GM19467 (cell line): ENCODE measurements around the gene FBXW9.
"Not testable (repeated sequence)": the region's sequence is repeated elsewhere in the genome, so short reads cannot be mapped to it uniquely, and the experiment has no call there.

Experiments used
- ATAC-seq: cut with Tn5 transposase; IDR thresholded peaks from one replicate; pipeline ENCODE4 v1.9.1; 2021; ENCODE audit warnings: mild to moderate bottlenecking, moderate library complexity; ENCODE audit not compliant: unreplicated experiment

The FBXW9 gene

DNA sequence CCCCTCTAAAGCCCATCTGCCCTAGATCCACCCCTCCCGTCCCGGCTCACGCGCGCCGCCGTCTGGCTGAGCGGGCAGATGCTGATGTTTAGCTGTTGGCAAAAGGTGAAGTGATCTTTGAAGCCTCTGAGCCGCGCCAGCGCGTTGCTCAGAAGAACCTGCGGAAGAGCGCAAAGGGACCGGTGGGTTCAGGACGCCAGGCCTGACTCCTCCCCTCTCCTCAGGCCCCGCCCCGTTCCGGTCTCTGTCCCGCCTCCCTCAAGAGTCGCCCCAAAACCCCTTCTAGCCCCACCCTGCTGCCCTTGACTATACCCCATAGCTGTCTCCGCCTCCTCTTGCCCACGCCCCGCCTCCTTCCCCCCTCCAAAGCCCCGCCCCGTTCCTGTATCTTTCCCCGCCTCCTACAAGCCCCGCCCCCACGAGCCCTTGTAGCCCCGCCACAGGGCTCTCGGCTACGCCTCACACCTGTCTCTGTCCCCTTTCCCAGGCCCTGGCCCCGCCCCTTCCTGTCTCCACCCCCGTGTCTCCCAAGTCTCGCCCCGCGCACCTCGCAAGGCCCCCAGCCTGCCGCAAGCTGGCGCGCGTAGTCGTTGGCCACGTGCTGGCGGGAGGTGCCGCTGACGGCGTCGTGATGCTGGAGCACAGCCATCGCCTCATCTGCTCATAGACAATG, 39.4 kb downstream of the FBXW9 start:
- no peak for ATAC-seq

DNA sequence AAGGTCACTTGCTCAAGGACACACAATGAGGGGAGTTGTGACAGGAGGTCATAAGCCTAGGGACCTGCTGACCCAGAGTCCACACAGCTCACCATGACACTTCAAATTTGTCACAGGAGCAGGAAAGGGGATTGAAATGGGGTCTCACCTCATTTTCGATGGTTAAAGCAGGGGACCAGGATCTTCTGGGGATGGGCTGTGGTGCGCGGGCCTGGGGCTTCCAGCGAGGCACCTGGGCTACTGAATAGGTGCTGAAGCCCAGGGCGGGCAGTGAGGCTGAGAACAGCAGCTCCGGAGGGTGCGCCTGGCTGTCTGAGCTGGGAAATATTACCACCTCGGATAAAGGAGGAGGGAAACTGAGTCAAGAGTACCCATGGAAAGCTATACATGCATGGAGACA, 40.9 kb downstream of the FBXW9 start:
- ATAC-seq, result no peak

DNA sequence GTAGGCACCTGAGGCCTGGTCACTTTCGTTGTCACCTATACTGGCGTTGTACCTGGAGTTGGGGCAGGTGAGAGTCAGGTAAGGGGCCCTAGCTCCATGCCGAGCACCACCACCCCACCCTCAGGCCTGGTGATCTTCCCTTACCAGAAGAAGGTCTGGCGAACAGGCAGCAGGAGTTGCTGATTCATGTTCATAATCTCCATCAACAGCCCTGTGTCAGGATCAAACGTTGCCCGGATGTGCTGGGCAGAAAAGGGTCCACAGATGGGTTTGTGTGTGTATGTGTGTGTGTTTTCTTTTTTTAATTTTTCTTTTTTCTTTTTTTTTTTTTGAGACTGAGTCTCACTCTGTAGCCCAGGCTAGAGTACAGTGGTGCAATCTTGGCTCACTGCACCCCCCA, 44.2 kb downstream of the FBXW9 start:
- ATAC-seq, result no peak

DNA sequence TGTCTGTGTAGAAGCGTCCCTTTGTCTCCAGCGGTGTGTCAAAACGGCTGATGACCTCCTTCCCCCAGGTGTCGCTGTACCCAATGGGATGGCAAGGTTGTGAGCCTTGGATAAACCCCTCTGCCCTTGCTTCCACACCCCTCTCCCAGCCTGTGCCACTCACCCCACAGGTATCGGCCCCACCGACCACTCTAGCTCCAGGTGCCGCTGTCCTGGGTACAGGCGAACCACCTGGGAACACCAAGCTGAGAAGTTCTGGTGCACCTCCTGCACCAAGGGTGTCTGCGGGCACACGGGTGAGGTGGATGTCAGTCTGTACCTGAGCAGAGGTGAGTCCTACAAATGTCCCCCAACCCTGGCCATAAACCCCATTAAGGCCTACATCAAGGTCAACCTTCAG, 46.5 kb downstream of the FBXW9 start:
- ATAC-seq, result no peak

DNA sequence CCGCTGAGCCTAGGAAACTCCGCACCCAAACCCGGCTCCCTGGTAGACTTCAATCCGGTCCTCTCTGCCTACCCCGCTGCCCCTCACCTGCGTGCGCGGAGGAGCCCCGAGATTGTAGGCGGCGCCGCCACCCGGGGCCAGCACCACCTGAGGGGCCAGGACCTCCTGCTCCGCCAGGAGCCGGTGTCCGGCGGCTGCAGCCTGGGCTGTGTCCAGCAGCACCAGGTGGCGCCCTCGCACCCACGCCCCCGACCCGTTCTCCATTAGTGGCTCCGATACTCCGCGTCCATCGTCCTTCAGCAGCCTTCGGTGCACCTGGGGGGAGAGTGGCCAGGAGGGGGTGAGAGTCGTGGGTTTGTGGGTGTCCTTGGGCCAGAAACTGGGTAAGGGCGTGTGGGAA, 48.3 kb downstream of the FBXW9 start:
- ATAC-seq, result no peak

DNA sequence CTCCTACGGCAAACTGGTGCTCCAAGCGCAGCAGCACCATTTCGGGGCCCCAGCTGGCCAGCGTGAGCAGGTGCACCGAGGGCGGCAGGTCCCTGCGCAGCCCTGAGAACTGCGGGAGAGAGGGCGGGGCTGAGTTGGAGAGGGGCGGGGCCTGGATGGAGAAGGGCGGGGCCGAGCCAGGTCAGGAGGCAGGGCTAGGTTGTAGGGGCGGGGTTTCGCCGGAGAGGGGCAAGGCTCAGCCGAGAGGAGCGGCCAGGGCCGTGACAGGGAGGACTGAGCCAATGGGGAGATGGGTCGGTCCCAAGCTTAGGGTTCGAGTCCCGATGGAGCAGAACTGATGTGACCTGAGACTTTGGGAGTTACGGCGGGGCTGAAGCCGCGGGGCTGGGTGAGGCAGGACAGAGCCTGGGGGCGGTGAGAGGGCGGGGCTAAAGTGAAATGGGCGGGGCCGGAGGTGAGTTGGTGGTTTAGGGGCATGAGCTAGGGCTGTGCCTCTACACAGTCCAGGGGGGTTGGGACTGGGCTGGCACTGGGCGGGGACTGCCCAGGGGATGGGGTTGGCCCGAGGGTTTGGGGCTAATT, 48.9 kb downstream of the FBXW9 start:
- no peak for ATAC-seq

DNA sequence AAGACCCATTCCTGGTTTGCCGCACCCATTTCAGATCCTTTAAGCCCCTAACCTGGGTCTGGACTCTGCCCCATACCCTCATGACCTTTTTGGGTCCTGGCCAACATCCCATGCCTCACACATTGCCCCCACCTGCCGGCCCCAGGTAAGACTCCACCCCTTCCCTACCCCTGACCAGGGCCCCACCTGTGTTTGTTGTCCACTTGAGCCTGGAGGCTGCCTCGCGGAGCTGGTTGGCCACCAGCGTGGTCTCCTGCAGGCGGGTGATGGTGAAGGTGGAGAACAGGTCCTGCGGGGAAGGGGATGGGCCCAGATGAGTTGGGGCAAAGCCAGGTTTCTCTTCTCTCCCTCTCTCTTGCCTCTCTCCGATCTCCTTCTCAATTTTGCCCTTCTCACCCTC, 49.4 kb downstream of the FBXW9 start:
- no peak for ATAC-seq

DNA sequence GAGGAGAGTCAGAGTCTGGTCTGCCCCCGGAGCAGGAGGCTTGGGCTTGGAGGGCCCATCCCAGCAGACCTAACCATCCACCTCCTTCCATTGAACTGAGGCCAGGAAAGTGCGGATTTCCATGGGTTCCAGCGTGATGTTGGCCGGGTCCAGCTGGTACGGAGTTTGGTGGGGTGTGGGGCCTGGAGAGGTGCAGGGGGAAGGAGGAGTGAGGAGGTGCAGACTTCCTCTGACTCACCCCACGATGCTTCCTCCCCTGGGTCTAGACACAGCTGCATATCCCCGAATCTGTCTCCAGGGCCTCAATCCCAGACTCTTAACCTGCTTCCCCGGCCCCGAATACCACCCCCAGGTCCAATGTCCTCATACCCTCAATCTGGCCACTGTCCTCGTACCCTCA, 49.9 kb downstream of the FBXW9 start:
- no peak for ATAC-seq

DNA sequence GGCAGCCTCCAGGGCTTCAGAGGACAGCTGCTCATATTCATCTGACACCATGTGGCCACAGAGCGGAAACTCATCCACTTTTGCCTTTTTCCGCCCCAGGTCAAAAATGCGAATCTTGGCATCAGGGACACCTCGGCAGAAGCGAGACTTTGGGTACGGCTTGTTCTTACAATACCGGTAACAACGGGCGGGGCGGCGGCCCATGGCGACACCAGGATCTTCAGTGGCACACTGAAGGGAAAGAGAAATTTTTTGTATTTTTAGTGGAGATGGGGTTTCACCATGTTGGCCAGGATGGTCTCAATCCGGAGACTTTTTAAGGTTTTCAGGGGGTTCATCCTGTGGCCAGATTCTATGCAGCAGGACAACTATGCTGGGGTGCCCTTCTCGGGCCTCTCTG, 52.7 kb downstream of the FBXW9 start:
- not testable (repeated sequence) for ATAC-seq

DNA sequence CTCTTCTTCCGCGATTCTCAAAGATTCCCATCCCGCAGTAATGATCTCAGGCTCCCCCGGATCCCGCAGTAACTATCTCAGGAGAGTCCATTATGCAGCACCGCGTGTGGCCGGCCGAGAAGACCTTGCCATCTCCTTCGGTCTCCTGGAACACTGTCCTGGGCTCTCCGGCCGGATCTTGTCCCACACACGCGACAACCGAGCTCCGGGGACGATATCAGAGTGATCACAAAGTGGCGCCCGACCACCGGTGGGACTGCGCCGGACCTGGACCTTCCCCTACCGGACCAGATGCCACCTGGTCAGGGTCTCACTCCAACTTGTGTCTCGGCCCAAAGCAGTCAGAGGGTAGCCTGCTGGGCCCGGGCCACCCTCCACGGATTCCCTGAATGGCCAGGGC, 53.9 kb downstream of the FBXW9 start:
- ATAC-seq, result no peak

DNA sequence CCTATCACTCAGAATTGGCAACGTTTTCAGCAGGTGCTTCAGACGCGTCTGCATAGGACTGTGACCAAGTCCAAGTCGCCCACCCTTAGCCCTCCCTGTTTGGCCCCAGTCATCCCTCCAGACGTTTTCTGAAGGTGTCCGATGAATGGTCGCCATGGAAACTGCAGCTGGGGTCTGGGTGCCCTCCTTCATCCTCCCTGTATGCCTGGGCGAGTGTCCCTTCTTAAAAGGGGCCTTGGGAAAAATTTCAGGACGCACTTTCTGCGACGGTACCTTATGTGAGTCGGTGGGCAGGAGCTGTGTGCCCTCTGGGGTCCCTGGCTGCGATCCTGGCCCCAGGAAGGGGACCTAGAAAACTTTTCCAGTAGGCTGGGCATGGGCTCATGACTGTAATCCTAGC, 55.0 kb downstream of the FBXW9 start:
- ATAC-seq, result no peak

DNA sequence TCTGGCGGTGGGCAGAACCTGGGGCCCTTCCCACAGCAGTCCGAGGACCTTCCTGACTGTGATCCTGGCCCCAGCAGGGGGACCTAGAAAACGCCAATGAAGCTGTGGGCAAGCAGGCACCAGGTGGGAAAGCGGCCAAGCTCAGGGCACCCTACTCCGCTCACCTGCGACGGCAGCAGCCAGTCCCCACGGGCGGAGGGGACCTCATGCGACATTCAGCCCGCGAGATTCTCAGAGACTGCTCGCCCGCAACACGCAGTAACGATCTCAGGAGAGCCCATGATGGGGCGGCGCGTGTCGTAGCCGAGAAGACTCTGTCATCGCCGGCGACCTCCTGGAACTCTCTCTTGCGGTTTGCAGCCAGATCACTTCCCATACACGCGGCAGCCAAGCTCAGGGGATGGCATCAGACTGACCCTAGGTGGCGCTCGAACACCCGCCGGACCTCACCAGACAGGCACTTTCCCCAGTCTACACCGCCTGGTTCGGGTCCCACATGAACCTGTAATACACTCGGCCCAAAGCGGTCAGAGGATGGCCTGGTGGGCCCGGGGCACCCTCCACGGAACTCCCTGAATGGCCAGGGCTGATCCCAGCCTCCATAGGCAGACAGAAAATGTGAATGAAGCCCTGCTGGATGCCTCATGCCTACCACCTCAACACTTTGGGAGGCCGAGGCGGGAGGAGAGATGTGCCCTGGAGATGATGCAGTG, 56.4 kb downstream of the FBXW9 start:
- ATAC-seq, result no peak
